Brain pericyte (primary cell): ENCODE results near the gene MAJIN.

Experiments
- DNase-seq: peaks from one replicate; pipeline ENCODE4 v3.0.0-alpha.2; 2012; ENCODE audit warnings: low read depth, low spot score

Gene MAJIN

GRCh38 chr11:64892411-64892831, 79.5 kb downstream of the MAJIN start:
- no peak for DNase-seq

DNA sequence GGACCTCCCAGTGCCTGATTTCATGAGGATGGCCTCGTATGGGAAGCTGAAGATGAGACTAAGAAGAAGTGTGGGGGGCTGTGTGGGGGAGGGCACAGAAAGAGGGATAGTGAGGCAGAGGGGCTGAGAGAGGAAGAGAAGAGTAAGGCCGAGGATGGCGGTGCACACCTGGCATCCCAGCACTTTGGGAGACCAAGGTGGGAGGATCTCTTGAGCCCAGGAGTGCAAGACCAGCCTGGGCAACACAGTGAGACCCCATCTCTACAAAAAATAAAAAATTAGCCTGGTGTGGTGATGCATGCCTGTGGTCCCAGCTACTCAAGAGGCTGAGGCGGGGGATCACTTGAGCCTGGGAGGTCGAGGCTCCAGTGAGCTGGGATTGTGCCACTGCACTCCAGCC, 80.0 kb downstream of the MAJIN start:
- DNase-seq: no peak

- DNase-seq: no peak
Measured at GRCh38 chr11:64891215-64891848, 80.6 kb downstream of the MAJIN start.

- no peak for DNase-seq
Measured at GRCh38 chr11:64890522-64890939, 81.4 kb downstream of the MAJIN start.

DNA sequence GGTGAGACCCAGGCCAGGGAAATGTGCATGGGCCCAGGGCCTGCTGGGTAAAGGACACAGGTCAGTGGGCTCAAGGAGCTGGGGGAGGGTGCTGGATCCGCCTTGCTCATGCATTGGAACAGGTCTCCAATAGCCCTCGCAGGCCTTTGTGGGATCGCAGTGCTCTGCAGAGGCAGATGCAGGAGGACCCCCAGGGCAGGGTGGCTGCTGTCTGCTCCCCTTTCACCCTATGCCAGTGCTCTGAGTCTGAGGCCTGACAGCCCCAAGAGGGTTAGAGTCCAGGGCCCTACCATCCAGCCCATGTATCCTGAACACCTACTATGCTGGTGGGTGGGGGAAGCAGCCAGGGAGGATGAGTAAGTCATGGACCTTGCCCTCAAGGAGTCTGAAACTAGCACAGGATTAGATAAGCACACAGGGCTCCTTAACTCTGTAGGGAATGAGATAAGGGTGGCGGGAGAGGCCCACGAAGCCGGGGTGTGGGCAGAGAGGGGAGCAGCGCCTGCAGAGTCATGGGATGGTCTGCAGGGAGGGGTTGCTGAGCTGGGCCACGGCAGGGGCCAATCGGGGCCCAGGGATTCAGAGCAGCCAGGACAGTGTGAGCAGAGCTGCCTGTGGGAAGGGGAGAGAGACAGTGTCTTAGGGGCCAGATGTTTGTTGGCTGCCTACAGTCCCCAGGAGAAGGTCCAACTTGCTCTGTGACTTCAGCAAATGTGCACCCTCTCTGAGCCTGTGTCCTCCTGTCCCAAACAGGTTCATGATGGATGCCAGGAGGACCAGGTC, 83.0 kb downstream of the MAJIN start:
- DNase-seq: no peak

GRCh38 chr11:64888406-64888728, 83.5 kb downstream of the MAJIN start:
- DNase-seq: no peak
